ENCODE results near the gene C19orf12.

Gene C19orf12

GRCh38 chr19:29761575-29762232 is 46.6 kb upstream of the C19orf12 start:
- H3K9me3 ChIP-seq (ENCODE audit: control insufficient read depth, insufficient read depth, low read length) = no peaks in the 10 kb centered on the region
- H3K27ac ChIP-seq (ENCODE audit: low read depth, low read length) = no peak overlapping the region
- TF ChIP-seq EZH2phosphoT487 (IDR thresholded peaks at IDR 0.05; ENCODE audit: borderline replicate concordance, low read length) = no peak
- H3K36me3 ChIP-seq (ENCODE audit: control insufficient read depth, low read length) = no peaks in the 10 kb centered on the region
- no peaks in the 10 kb centered on the region for H3F3A ChIP-seq (ENCODE audit: control insufficient read depth, insufficient read depth)
- no peaks in the 10 kb centered on the region for H3K9me2 ChIP-seq (replicated peaks; ENCODE audit: control insufficient read depth, low read length)
- peaks cover 5% of the 10 kb centered on the region; the same call in 1 of the 2 replicates for H3K4me1 ChIP-seq (ENCODE audit: control insufficient read depth, low read length)
- H3K27me3 ChIP-seq (ENCODE audit: control insufficient read depth, low read length) = no peaks in the 10 kb centered on the region
- H3K79me2 ChIP-seq (ENCODE audit: control insufficient read depth, low read length) = no peaks in the 10 kb centered on the region
- no peak overlapping the region for H3K4me3 ChIP-seq (ENCODE audit: low read length)
- H4K20me1 ChIP-seq (ENCODE audit: control insufficient read depth, insufficient read depth, low read depth, low read length) = no peaks in the 10 kb centered on the region
- H3K4me2 ChIP-seq (ENCODE audit: low read length) = no peak overlapping the region

- Histone ChIP-seq H3F3A (ENCODE audit: control insufficient read depth, insufficient read depth) (no peaks in the 10 kb centered on the region), H3K4me3 (ENCODE audit: low read length) (no peak overlapping the region), H3K79me2 (ENCODE audit: control insufficient read depth, low read length) (no peaks in the 10 kb centered on the region), H3K4me1 (ENCODE audit: control insufficient read depth, low read length) (peaks cover 5% of the 10 kb centered on the region; the same call in 1 of the 2 replicates), H3K9me2 (replicated peaks; ENCODE audit: control insufficient read depth, low read length) (no peaks in the 10 kb centered on the region), H3K4me2 (ENCODE audit: low read length) (no peak overlapping the region), H3K27me3 (ENCODE audit: control insufficient read depth, low read length) (no peaks in the 10 kb centered on the region), H3K9me3 (ENCODE audit: control insufficient read depth, insufficient read depth, low read length) (no peaks in the 10 kb centered on the region), H4K20me1 (ENCODE audit: control insufficient read depth, insufficient read depth, low read depth, low read length) (no peaks in the 10 kb centered on the region), H3K27ac (ENCODE audit: low read depth, low read length) (no peak overlapping the region), H3K36me3 (ENCODE audit: control insufficient read depth, low read length) (no peaks in the 10 kb centered on the region)
- no peak for TF ChIP-seq EZH2phosphoT487 (IDR thresholded peaks at IDR 0.05; ENCODE audit: borderline replicate concordance, low read length)
- no peak for TF ChIP-seq CTCF (IDR thresholded peaks at IDR 0.05; ENCODE audit: low read depth, low read length, poor library complexity, severe bottlenecking)
These were observed 45.9 kb upstream of the C19orf12 start for GRCh38 chr19:29760752-29761502.

GRCh38 chr19:29759359-29759758 is 44.3 kb upstream of the C19orf12 start:
- TF ChIP-seq EZH2phosphoT487 (IDR thresholded peaks at IDR 0.05; ENCODE audit: borderline replicate concordance, low read length) (no peak), CTCF (IDR thresholded peaks at IDR 0.05; ENCODE audit: low read depth, low read length, poor library complexity, severe bottlenecking) (no peak)
- no peaks in the 10 kb centered on the region for H3K9me2 ChIP-seq (replicated peaks; ENCODE audit: control insufficient read depth, low read length)
- no peaks in the 10 kb centered on the region for H3K36me3 ChIP-seq (ENCODE audit: control insufficient read depth, low read length)
- H3K4me3 ChIP-seq (ENCODE audit: low read length) = no peak overlapping the region
- H4K20me1 ChIP-seq (ENCODE audit: control insufficient read depth, insufficient read depth, low read depth, low read length) = no peaks in the 10 kb centered on the region
- H3K4me1 ChIP-seq (ENCODE audit: control insufficient read depth, low read length) = peaks cover 5% of the 10 kb centered on the region; the same call in 1 of the 2 replicates
- H3K9me3 ChIP-seq (ENCODE audit: control insufficient read depth, insufficient read depth, low read length) = no peaks in the 10 kb centered on the region
- H3K79me2 ChIP-seq (ENCODE audit: control insufficient read depth, low read length) = no peaks in the 10 kb centered on the region
- H3K27me3 ChIP-seq (ENCODE audit: control insufficient read depth, low read length) = no peaks in the 10 kb centered on the region
- no peaks in the 10 kb centered on the region for H3F3A ChIP-seq (ENCODE audit: control insufficient read depth, insufficient read depth)
- H3K4me2 ChIP-seq (ENCODE audit: low read length) = no peak overlapping the region
- H3K27ac ChIP-seq (ENCODE audit: low read depth, low read length) = no peak overlapping the region

- Histone ChIP-seq H3K27me3 (ENCODE audit: control insufficient read depth, low read length) (no peaks in the 10 kb centered on the region), H3K9me3 (ENCODE audit: control insufficient read depth, insufficient read depth, low read length) (no peaks in the 10 kb centered on the region), H3K9me2 (replicated peaks; ENCODE audit: control insufficient read depth, low read length) (no peaks in the 10 kb centered on the region), H3F3A (ENCODE audit: control insufficient read depth, insufficient read depth) (no peaks in the 10 kb centered on the region), H4K20me1 (ENCODE audit: control insufficient read depth, insufficient read depth, low read depth, low read length) (no peaks in the 10 kb centered on the region), H3K4me1 (ENCODE audit: control insufficient read depth, low read length) (peaks cover 5% of the 10 kb centered on the region; the same call in 1 of the 2 replicates), H3K4me2 (ENCODE audit: low read length) (no peak overlapping the region), H3K79me2 (ENCODE audit: control insufficient read depth, low read length) (no peaks in the 10 kb centered on the region), H3K36me3 (ENCODE audit: control insufficient read depth, low read length) (no peaks in the 10 kb centered on the region), H3K27ac (ENCODE audit: low read depth, low read length) (no peak overlapping the region), H3K4me3 (ENCODE audit: low read length) (no peak overlapping the region)
- TF ChIP-seq CTCF (IDR thresholded peaks at IDR 0.05; ENCODE audit: low read depth, low read length, poor library complexity, severe bottlenecking) (no peak), EZH2phosphoT487 (IDR thresholded peaks at IDR 0.05; ENCODE audit: borderline replicate concordance, low read length) (no peak)
These were observed 43.8 kb upstream of the C19orf12 start for GRCh38 chr19:29758863-29759262.

All from DOHH2 (cell line).